Stimulated activated CD4-positive, alpha-beta T cell treated with anti-CD3 and anti-CD28 coated beads, TNF-alpha, amount 100 ng/mL, for 24 hours (primary cell): Measurements from ENCODE around the gene ARHGEF1.
"Not testable (repeated sequence)": the region's sequence is repeated elsewhere in the genome, so short reads cannot be mapped to it uniquely, and the experiment has no call there.

ENCODE experiments used
- DNase-seq, 3 experiments: peaks; one replicate each; pipeline ENCODE4 v3.0.0-alpha.2; 2020; ENCODE audit warnings: low read depth in 3 of 3

ARHGEF1 gene

GRCh38 chr19:41905273-41906002 is 22.5 kb downstream of the ARHGEF1 start:
- DNase-seq: no peak

DNA sequence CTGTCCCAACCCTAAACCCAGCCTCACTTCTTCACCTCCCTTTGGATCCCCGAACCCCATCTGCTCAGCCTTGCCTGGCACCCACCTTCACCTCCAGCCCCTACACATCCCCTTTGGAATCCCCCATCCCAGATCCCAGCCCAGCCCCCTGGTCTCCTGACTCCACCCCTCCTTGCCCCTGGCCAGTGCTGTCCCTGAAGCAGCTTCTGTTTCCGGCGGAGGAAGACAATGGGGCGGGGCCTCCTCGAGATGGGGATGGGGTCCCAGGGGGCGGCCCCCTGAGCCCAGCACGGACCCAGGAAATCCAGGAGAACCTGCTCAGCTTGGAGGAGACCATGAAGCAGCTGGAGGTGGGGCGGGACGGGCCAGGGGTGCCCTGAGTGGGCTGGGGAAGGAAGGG is 23.3 kb downstream of the ARHGEF1 start:
- no peak for DNase-seq

- no peak for DNase-seq
These were observed 24.1 kb downstream of the ARHGEF1 start for GRCh38 chr19:41906916-41907680.

DNA sequence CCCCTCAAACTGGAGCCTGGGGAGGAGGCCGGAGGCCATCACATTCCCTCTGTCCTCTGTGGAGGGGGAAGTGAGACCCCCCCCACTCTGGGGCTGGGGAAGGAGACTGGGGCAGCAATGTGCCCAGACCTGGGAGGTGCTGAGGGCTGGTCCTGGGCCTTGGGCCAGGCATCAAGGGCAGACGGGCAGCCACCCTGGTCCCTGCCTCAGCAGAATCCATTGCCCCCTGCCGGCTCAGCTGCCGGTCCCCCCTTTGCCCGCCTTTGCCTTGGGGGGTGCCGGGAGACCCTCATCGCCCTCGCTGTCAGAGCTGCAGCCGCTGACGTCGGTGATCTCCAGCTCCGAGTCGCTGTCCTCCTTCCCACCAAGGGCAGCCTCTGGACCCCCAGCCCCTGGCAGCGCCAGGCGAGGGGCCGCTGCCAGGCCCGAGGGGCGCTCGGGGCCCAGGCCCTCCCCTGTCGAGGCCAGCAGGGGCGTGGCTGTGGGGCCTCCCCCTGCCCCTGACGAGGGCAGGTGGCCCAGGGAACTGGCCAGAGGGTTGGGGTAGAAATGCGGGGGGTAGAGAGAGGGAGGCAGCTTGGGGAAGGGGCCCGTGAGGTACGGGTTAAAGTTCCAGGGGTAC is 25.1 kb downstream of the ARHGEF1 start:
- no peak for DNase-seq

DNA sequence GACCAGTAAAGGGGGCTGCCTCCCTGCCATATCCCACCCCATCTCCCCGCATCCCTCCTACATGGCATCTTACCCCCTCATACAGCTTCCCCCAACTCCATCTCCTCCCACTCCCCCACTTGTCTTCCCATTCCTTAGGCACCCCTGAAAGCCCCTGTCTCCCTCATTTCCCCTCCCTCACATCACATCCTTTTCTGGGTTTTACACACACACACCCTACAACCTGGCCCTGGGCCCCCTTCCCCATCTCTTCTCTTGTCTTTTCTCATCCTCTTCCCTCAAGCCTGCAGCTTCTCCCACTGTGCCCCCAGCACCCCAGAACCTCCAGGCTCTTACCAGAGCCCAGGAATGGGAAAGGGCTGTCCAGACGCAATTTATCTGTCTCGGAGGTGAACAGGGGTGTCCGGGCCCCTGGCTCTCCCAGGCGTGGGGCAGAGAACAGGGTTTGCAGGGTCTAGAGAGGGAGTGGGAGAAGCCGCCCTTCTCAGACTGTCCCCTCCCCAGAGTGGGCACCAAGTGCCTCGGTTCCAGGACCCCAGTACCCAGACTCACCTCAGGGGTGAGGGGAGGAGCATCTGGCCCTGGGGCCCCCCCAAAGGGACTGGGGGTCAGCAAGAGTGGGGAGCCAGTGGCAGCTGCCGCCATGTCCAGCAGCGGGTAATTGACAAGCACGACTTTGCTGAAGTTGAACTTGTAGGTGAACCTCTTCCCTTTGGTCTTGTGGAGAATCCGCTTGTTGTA is 25.9 kb downstream of the ARHGEF1 start:
- DNase-seq: no peak

DNA sequence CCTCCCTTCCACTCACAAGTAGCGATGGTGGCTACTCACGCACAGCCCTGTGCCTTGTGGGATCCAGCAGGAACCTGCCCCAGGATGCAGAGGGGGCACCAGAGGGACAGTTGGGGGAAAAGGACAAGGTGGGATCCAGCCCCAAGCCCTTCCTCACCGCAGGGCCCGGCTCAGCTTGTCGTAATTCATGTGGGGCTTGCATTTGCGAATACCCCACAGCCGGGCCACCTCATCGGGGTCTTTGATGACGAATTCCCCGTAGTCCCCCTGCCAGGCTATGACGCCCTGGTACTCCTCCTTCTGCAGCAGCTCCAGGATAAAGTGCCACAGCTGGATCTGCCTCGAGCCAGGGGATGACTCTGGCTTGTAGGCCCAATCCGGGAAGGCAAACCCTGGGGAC is 26.7 kb downstream of the ARHGEF1 start:
- no peak for DNase-seq

GRCh38 chr19:41910240-41910991 is 27.4 kb downstream of the ARHGEF1 start:
- no peak for DNase-seq

DNA sequence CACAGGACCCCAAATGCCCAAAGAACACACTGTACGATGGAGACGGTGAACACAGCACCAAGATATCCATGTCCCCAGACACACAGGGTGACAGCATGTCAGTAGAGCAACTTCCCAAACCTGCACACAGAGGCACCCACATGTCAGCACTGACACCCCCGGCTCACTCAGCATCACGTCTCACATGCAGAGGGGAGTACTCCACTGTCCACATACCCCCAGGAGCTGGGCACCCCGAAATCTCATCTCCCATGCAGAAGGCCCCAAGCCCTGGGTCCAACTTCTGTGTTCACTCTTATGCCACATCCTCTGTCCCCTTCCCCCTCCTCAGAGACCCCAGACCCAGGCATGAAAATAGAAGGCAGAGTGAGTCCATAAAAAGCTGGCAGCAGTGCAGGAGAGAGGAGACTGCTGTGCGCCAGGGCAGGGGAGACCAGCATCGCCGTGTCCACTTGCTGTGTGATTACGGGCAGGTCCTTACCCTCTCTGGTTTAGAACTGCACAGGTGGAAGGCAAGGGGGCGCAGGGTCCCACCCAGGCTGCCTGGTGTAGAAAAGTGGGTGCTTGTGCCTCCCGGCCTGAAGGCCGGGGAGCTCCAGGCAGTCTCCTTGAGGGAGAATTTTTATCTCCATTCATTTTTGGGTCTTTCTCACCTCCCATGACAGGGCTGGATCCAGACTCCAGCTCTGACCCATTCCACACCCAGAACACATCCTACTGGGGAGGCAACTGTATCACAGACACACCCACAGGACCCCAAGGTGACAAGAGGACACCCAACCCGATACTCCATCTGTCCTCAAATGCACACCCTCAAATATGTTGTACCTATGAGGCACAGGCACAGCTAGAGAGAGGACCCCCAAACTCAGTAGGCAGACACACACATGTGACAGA is 28.3 kb downstream of the ARHGEF1 start:
- no peak for DNase-seq

GRCh38 chr19:41911889-41912731 is 29.1 kb downstream of the ARHGEF1 start:
- no peak for DNase-seq

DNA sequence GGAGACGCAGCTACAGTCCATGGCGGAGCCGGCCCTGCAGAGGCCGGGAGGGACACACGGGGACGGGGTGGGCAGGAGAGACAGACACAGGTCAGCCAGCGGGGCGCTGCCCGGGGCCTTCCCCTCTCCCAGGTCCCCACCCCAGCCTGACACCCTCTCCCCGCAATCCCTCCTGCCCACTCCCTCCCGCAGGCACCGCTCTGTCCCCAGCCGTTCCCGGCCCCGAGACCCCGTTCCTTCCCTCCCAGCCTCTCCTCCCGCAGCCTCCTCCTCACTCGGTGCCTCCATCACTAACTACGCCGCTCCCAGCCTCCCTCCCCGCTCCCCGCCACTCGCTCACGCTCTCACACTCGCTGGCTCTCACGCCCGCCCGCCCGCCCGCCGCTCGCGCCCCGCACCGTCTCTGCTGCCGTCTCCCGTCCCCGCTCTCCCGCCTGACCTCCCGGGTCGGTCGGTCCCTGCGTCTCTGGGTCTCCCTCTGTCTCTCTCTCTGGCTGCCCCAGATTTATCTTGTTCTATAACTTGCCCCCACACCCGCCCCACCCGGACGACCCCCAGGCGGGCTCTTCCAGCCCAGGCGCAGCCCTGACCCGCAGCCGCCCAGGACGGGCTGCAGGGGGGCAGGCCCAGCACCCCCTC is 30.0 kb downstream of the ARHGEF1 start:
- no peak for DNase-seq

GRCh38 chr19:41913538-41914423 is 30.8 kb downstream of the ARHGEF1 start:
- DNase-seq: no peak

DNA sequence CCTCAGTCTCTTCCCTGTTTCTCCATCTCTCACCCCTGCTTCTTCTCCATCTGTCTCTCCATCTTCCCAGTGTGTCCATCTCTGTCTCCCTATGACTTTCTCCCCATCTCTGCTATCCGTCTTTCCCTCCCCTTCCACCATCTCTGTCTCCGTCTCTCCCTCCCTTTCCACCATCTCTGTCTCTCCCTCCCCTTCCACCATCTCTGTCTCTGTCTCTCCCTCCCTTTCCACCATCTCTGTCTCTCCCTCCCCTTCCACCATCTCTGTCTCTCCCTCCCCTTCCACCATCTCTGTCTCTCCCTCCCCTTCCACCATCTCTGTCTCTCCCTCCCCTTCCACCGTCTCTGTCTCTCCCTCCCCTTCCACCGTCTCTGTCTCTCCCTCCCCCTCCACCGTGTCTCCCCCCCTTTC is 31.4 kb downstream of the ARHGEF1 start:
- not testable (repeated sequence) for DNase-seq

GRCh38 chr19:41915021-41915775 is 32.2 kb downstream of the ARHGEF1 start:
- no peak for DNase-seq

- no peak for DNase-seq
These were observed 32.9 kb downstream of the ARHGEF1 start for GRCh38 chr19:41915776-41916414.

- DNase-seq: no peak
These were observed 34.7 kb downstream of the ARHGEF1 start for GRCh38 chr19:41917676-41918075.

GRCh38 chr19:41918095-41918494 is 35.1 kb downstream of the ARHGEF1 start:
- DNase-seq: no peak
